Femur (tissue), 1 donor: ENCODE data around the gene MTCL1.

Experiments
- DNase-seq: peaks from one replicate; pipeline ENCODE4 v3.0.0-alpha.2; 2017

MTCL1 gene

GRCh38 chr18:8795586-8796325 lies 90.4 kb downstream of the MTCL1 start:
- no peak for DNase-seq

GRCh38 chr18:8797206-8797605 lies 91.8 kb downstream of the MTCL1 start:
- DNase-seq = no peak

DNA sequence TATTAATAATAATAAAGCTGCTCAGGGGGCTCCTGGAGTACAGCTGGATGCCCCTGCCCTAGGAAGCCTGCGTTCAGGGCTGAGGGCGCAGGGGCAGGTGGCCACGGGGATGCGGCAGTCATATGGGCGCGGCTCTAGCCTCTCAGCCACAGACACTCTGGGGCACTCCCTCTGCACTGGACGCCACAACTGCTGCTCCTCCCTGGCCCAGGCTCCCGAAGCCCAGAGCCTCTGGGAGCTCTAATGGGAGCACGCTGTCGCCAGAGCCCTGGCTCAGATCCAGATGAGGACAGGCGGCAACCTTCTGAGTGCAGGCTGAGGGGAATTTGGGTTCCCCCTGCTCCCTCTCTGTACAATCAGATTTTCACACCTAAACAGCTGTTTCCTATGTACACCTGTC lies 93.6 kb downstream of the MTCL1 start:
- DNase-seq = peak; percentile 64

GRCh38 chr18:8799596-8800441 lies 94.5 kb downstream of the MTCL1 start:
- peak; percentile 82 for DNase-seq

DNA sequence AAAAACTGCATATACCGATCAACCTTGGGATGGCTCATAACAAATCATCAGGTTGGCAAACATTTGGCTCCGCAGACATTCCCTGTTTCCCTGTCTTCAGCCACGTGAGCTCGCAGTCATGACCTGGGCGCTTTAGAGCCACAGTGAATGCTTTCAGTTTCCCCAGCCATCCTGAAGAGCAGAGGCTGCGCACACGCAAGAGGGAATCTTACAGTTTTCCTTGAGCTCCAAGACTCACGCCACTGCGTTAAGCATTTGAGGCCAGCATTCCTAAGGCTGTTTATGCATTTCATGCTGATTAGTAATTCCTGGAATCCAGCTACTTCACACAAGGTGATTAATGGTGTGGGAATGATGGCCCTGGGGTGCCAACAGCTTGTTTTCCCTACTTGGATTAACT lies 95.1 kb downstream of the MTCL1 start:
- DNase-seq = no peak

DNA sequence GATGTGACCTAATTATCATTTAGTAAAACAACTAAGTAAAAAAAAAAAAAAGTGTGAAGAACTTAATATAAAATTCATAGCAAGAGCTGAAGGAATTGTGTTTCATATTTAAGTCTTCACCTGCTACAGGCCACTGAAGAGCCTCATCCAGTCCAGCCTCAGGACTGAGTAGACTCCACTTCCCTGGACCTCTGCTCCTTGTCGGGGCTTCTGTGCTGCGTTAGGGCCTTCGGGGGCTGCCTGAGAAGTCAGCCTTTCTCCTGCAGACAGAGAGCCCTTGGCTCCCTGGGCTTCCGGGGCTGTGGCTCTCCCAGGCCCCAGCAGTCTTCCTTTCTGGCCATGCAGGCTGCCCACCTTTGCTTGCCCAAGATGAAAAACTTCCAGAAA lies 95.5 kb downstream of the MTCL1 start:
- DNase-seq = no peak

DNA sequence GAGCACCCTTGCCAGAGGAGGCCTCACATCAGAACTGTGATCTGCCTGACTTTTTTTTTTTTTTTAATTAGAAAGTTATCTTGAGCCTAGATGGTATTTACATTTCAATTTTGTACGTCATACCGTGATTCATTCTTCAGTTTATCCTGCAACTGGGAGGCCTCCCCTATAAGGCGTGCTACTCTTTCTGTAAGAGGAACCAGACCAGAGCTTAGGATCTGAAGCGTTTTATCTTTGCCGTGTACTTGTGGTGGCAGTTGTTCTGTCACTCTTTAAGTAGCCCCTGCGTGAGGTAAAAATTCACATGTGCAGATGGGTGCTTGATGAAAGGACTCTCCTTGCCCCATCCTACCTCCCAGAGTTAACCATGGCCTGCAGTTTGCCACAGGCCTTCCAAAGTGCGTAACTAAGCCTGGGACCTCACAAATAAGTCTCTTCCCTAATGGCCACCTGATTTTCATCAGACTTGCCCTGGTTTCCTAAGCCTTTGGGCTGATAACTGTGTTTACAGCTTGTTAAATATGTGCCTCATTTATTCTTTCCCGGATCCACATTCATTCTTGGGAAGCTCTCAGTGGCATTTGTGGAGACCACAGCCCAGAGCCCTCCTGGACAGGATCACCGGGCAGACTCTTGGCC lies 96.0 kb downstream of the MTCL1 start:
- no peak for DNase-seq

DNA sequence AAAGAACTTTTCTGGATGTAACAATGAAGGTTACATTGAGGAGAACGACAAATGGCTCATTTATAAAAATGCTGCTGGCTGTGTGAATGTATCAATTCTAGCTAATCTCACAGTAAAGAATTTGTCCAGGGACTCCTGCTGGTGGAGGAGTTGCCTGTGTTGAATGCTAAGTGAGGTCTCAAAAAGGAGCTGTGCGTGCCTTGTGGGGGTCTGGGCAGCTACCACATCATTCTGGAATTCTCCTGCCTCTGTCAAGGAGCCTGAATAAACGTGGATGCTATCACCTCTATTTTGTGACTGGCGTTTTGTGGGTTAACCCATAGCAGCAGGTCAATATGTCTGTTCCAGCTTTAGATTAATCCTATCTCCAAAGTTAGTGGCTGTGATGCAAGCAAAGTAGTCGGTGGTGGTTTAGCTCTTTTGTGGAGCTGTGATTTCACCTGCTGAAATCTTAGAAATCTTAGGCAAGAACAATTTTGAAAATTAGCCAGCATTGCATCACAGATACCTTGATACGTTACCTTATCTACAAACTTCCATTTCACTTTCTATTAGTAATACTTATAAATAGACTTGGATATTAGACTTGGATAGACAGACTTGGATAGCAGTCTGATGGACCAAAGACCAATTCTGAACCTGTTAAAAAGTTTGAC lies 96.8 kb downstream of the MTCL1 start:
- no peak for DNase-seq

DNA sequence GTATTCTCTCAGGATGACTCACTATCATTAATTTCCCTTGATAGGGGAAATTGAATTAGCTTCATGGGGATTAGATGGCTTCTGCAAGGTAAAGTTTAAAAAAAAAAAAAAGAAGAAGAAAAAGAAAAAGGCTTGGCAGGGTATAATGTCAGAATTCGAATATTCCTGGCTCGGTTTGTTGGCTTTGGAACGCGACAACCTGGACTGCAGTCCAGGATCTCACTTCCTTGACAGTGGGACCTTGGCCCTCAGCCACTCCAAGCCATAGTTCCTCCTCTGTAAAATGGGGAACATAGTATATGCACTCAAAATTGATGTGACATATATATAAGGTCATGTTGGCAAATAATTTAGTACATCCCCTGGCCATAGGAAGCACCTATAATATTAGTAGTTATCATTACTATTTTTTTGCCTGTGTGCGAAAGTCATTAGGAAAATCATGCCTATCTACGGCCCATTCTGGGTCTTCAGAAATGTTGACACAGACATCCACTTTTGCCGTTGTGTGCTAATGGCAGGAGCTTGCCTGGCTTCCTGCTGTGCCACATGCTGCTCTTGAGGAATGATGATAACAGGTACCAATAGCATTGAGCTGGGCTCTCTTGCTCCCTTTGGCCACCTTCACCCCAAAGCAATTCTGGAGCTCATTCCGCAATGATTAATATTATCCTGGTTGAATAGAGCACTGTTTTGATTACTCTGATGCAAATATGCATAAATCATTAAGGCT lies 97.9 kb downstream of the MTCL1 start:
- no peak for DNase-seq

GRCh38 chr18:8803957-8804356 lies 98.6 kb downstream of the MTCL1 start:
- no peak for DNase-seq

GRCh38 chr18:8805552-8805951 lies 100.2 kb downstream of the MTCL1 start:
- DNase-seq = no peak

- DNase-seq = no peak
Observed at GRCh38 chr18:8806100-8806797, 100.9 kb downstream of the MTCL1 start.

DNA sequence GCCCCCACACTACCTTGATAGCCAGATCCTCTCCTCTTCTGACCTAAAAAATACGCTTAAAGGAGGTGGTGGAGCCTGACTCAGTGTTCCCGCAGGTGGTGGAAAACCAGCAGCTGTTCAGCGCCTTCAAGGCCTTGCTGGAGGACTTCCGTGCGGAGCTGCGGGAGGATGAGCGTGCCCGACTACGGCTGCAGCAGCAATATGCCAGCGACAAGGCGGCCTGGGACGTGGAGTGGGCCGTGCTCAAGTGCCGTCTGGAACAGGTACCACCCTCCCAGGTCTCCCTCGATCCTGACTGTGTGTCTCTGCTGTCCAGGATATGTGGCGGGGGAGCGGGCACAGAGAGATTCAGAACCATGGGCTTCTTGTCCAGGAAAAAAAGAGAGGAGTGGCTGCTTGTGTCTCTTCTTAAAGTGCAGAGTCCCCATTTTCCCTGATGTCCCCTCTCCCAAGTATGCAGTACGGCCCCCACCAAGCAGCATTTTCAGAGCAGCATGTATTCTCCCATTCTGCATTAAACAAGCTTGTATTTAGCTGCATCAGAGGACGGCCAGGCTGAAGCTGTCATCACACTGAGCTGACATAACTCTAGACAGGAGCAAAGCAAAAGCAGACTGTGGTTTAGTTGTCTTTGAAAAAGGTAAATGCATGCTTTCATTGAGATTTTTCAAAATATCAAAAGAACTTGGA lies 101.6 kb downstream of the MTCL1 start:
- DNase-seq = no peak

GRCh38 chr18:8807488-8807805 lies 102.1 kb downstream of the MTCL1 start:
- no peak for DNase-seq

DNA sequence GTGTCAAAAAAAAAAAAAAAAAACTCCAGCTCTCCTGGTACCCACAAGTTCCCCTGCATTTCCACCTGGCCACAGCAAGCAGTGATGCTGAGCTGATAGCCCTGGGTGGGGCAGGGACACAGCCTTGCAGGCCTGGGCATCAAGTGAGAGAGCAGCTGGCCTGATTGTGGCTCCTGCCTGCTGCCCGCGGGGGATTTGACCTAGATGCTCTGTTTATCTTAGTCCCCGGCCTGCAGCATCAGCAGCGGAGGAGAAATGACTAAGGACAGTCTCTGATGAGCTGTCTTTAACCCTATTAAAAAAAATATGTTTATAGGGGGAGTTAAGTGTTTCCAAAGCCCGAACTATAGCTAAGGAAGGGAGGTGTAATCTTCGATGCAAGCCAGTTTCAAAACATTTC lies 102.6 kb downstream of the MTCL1 start:
- DNase-seq = no peak

DNA sequence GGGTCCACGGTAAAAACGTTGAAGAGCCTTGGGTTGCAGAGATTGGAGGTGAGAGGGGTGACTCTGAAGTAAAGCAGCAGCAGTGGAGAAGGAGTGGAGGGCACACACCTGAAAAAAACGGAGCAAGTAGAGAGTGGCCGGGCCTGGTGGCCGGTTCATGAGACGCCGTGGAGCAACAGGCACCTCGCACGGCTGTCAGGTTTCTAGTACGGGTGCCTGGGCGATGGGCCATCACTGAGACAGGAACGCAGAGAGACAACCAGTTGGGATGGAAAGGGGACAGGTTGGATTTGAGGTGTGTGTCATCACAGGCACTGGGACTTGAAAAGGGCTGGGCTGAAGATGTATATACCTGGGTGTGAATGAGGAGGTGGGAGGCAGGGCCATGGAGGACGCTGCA lies 104.2 kb downstream of the MTCL1 start:
- no peak for DNase-seq

- DNase-seq = no peak
Observed at GRCh38 chr18:8810157-8810556, 104.8 kb downstream of the MTCL1 start.

DNA sequence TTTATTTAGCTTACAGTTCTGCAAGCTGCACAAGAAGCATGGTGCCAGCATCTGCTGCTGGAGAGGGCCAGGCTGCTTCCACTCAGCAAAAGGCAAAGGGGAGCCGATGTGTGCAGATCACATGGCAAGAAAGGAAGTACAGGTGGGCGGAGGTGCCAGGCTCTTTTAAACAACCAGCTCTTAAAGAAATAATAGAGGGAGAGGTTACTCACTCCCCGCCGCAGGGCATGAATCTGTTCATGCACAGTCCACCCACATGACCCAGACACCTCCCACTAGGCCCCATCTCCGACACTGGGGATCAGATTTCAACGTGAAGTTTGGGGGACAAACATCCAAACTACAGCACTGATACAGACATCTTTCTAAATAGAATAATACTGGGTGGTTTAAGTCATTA lies 105.8 kb downstream of the MTCL1 start:
- DNase-seq = no peak

DNA sequence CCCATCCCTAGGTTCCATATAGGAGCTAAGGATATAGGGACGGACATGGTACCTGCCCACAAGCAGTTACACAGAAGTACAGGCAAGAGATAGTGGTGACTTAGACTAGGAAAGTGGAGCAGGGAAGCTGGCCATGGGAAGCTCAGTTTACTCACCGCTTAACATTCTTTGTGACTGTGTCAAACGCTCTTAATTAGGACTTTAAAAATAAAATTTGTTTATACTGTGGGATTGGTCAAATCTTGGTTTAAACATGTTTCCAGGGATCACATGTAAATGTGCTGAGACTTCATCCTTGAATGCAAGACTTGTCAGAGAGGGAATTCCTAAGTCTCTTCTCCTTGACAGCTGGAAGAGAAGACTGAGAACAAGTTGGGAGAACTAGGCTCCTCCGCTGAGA lies 107.3 kb downstream of the MTCL1 start:
- DNase-seq = no peak

DNA sequence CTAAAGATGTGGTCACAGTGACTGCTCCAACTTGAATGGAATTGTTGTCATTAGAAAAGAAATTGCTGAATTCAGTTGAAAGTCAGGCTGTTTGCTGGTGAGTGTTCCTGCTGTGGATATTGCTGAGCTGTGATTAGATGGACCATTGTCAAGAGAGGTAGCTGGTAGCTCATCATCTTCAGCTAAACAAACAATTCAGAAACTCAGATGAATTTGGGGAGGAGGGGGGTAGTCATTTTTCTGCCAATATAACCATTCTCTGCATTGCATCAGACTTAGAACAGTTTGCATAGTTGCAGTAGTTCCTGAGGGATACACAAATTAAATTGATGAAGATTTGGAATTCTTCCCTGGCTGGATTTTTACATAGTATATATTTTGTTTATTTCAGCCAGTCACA lies 108.3 kb downstream of the MTCL1 start:
- no peak for DNase-seq

DNA sequence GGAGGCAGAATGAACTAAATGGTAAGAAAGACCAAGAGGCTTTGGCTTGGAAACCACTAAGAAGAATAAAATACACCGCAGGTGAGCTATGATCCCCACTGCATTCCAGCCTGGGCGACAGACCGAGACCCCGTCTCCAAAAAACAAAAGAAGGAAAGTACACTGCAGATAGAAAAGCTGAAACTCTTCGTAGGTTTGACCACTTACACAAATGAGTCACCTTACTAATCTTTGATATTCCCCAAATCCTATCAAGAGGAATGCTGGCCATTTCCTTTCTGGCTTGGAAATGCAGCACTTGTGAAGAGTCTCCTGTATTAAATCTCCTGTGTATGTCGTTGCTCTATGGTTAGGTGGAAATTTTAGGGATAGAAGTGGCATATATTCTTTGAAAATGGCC lies 108.8 kb downstream of the MTCL1 start:
- DNase-seq = no peak

DNA sequence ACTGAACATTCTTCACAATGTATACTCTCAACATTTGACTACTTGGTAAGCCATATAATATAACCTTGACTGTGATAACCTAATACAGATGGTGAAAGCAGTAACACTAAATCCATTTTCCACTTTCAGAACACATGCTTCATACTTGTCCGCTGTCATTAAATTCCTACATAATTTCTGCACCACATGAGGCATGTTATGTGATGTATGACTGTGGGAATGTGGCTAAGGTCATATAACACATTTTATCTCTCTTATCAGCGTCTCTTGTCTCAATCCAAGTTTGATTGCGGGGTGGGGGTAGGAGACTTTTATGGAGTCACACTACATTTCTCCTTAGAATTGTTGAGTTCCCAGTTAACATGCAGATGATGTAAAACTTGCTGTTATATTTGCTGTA lies 110.9 kb downstream of the MTCL1 start:
- no peak for DNase-seq
